PC-3 (cell line): ENCODE measurements around the gene PNN. TPM values are rescaled to one million over a fixed set of nuclear protein-coding genes. Genes with fewer than 3 reads are reported as not detected.

ENCODE experiments used
- ATAC-seq: fragments of 200-7000 bp; cut with Tn5 transposase; 2 replicates; pipeline ENCODE4 v1.9.1; 2020; ENCODE audit warnings: mild to moderate bottlenecking, moderate library complexity
- BruUV-seq: library from RNA; stranded (reverse); fragments of 400-500 nt; replicated peaks from 2 replicates; lab custom pipeline; 2021; lab: Mats Ljungman, UMichigan
- CTCF ChIA-PET: fragments of 300-600 bp; sonication (Branson Sonifier 250); formaldehyde crosslinking; loops from one replicate; lab custom pipeline; 2022; ENCODE audit warnings: antibody characterized with exemption; lab: Charles Lee
- POLR2A ChIA-PET: fragments of 300-600 bp; sonication (Branson Sonifier 250); formaldehyde crosslinking; loops from one replicate; lab custom pipeline; 2022; ENCODE audit warnings: antibody characterized with exemption; ENCODE audit not compliant: unreplicated experiment; lab: Charles Lee
- DNase-seq: peaks from one replicate; pipeline ENCODE4 v3.0.0-alpha.2; 2015
- H2AFZ ChIP-seq: fragments of 300-600 bp; sonication (generic); 2 replicates; pipeline ENCODE4 v1.6.0; 2016; ENCODE audit warnings: antibody characterized with exemption, low read length
- H3F3A ChIP-seq: fragments of 300-600 bp; sonication (generic); one replicate; pipeline ENCODE4 v1.6.0; 2017; ENCODE audit warnings: antibody characterized with exemption, low read length, control low read depth, mild to moderate bottlenecking; ENCODE audit not compliant: unreplicated experiment
- H3K27ac ChIP-seq: fragments of 300-600 bp; sonication (generic); 2 replicates; pipeline ENCODE4 v1.5.1; 2016; ENCODE audit warnings: mild to moderate bottlenecking, low read length
- H3K27me3 ChIP-seq: fragments of 300-600 bp; sonication (generic); 2 replicates; pipeline ENCODE4 v1.6.1; 2016; ENCODE audit warnings: low read length, mixed read lengths
- H3K36me3 ChIP-seq: fragments of 300-600 bp; sonication (generic); 2 replicates; pipeline ENCODE4 v1.6.1; 2016; ENCODE audit warnings: low read depth, mixed run types, low read length, mixed read lengths
- H3K4me1 ChIP-seq: fragments of 300-600 bp; sonication (generic); 2 replicates; pipeline ENCODE4 v1.5.1; 2016; ENCODE audit warnings: low read length; ENCODE audit not compliant: insufficient read depth
- H3K4me2 ChIP-seq: fragments of 300-600 bp; sonication (generic); 2 replicates; pipeline ENCODE4 v1.6.0; 2016; ENCODE audit warnings: low read length
- H3K4me3 ChIP-seq: fragments of 300-600 bp; sonication (generic); 2 replicates; pipeline ENCODE4 v1.5.1; 2016; ENCODE audit warnings: mild to moderate bottlenecking, low read length, mixed read lengths
- H3K79me2 ChIP-seq: fragments of 300-600 bp; sonication (generic); 2 replicates; pipeline ENCODE4 v1.6.1; 2017; ENCODE audit warnings: low read length, mixed read lengths
- H3K9ac ChIP-seq: fragments of 300-600 bp; sonication (generic); 2 replicates; pipeline ENCODE4 v1.6.0; 2016; ENCODE audit warnings: mild to moderate bottlenecking, low read length
- H3K9me2 ChIP-seq: fragments of 300-600 bp; sonication (generic); replicated peaks from 2 replicates; pipeline ENCODE4 v1.6.1; 2016; ENCODE audit warnings: mixed run types, low read length, mixed read lengths
- H3K9me3 ChIP-seq: fragments of 300-600 bp; sonication (generic); 2 replicates; pipeline ENCODE4 v1.6.1; 2016; ENCODE audit warnings: low read length, mixed read lengths
- H4K20me1 ChIP-seq: fragments of 300-600 bp; sonication (generic); 2 replicates; pipeline ENCODE4 v1.6.1; 2016; ENCODE audit warnings: low read length, mixed read lengths
- CTCF ChIP-seq: fragments of 300-600 bp; sonication (generic); conservative IDR thresholded peaks from 2 replicates; pipeline ENCODE4 v1.5.1; 2017; ENCODE audit warnings: antibody characterized with exemption, low read depth, mild to moderate bottlenecking, low read length
- EZH2 ChIP-seq: fragments of 300-600 bp; sonication (generic); IDR thresholded peaks from one replicate; pipeline ENCODE4 v1.6.1; 2017; ENCODE audit warnings: antibody characterized with exemption, mild to moderate bottlenecking, low read length; ENCODE audit not compliant: unreplicated experiment
- EZH2phosphoT487 ChIP-seq: fragments of 300-600 bp; sonication (generic); IDR thresholded peaks from 2 replicates; pipeline ENCODE4 v1.6.1; 2018; ENCODE audit warnings: mild to moderate bottlenecking, antibody characterized with exemption, low read length, borderline replicate concordance
- intact Hi-C: fragments of 100-400 bp; cut with micrococcal nuclease; formaldehyde crosslinking; loops from 2 replicates; pipeline ENCODE4 v1.9.0; 2023
- total RNA-seq: library from RNA; depleted of rRNA; stranded (reverse); fragments of >200 nt; gene quantifications from 2 replicates; pipeline ENCODE4 v1.2.3, GENCODE V29; 2014

The PNN gene
- total RNA-seq, 1 experiment from 2014 or later: 36.7 TPM

DNA sequence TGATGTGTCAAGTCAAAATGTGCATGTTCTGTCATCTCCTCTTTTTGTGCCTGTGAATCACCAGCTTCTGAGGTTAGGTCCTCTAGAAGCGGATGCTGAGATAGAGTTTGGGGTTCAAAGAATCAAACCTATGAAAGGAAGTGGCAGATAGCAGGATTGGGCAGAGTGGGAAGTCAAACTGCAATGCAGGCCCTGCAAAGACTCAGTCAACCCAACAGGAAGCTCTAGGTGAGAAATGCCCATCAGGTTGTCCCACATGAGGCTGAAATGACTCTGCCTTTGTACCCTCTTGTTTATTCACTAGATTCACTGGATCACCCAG, 54.1 kb downstream of the PNN start:
- intact Hi-C loops: no loop called here
- no peak for ATAC-seq
- CTCF ChIA-PET: no interaction called here

DNA sequence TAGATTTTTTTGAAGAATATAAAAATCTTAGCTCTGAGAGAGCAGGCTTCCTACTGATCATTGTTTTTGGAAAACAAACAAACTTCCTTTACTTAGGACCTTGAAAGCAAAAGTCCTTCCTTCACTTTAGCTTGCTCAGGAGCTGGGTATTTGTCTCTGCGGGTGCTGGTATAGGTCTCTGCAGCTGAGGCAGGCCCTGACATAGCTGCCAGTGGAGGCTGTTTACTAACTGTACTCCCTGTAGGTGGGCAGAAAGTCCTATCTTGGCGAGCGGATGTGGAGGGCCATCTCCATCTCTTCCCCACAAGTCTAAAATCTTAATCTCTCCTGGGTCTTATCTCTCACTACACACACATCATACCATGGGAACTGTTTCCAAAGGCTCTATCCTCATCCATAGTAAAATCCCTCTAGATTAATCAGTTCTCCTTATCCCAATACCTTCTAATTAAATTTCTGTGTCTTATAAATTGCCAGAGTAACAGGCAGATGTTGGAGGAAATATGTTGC, 54.6 kb downstream of the PNN start:
- H2AFZ ChIP-seq: no peak overlapping the region
- ChIA-PET CTCF (no interaction called here), POLR2A (no interaction called here)
- no peaks in the 10 kb centered on the region for H3K27me3 ChIP-seq
- no peaks in the 10 kb centered on the region for H3K36me3 ChIP-seq
- ATAC-seq (no peak), DNase-seq (no peak)
- no peak overlapping the region for H3K4me2 ChIP-seq
- H3K27ac ChIP-seq: no peak overlapping the region
- BruUV-seq: no TSS peak
- no peaks in the 10 kb centered on the region for H3K4me1 ChIP-seq
- no peaks in the 10 kb centered on the region for H3F3A ChIP-seq
- no peaks in the 10 kb centered on the region for H3K9me3 ChIP-seq
- H3K9ac ChIP-seq: no peak overlapping the region
- no peaks in the 10 kb centered on the region for H4K20me1 ChIP-seq
- H3K9me2 ChIP-seq: no peaks in the 10 kb centered on the region
- TF ChIP-seq EZH2 (no peak), EZH2phosphoT487 (no peak), CTCF (no peak)
- intact Hi-C loops: loop anchor here (2.0 to 5.0 kb wide), 2 partner anchors 122 to 197 kb away; no protein-coding TSS in a partner anchor
- H3K79me2 ChIP-seq: no peaks in the 10 kb centered on the region
- H3K4me3 ChIP-seq: no peak overlapping the region

More for the DNA sequence above, 54.1 kb downstream of the PNN start:
- H3K27ac ChIP-seq: no peak overlapping the region
- no peak overlapping the region for H3K4me2 ChIP-seq
- no peak overlapping the region for H3K4me3 ChIP-seq
- TF ChIP-seq CTCF (no peak), EZH2phosphoT487 (no peak), EZH2 (no peak)
- no peaks in the 10 kb centered on the region for H3K36me3 ChIP-seq
- no peaks in the 10 kb centered on the region for H3K27me3 ChIP-seq
- H2AFZ ChIP-seq: no peak overlapping the region
- no peaks in the 10 kb centered on the region for H4K20me1 ChIP-seq
- no peaks in the 10 kb centered on the region for H3K9me2 ChIP-seq
- no peak for DNase-seq
- no peaks in the 10 kb centered on the region for H3F3A ChIP-seq
- no peaks in the 10 kb centered on the region for H3K79me2 ChIP-seq
- H3K9me3 ChIP-seq: no peaks in the 10 kb centered on the region
- no TSS peak for BruUV-seq
- H3K4me1 ChIP-seq: no peaks in the 10 kb centered on the region
- POLR2A ChIA-PET: no interaction called here
- no peak overlapping the region for H3K9ac ChIP-seq

GRCh38 chr14:39230416-39231035, 55.5 kb downstream of the PNN start:
- no peak overlapping the region for H3K9ac ChIP-seq
- ChIA-PET CTCF (no interaction called here), POLR2A (interaction anchor here (0.6 kb wide), 1 partner anchor 86 kb away, joined by 8 read pairs; no protein-coding TSS in a partner anchor)
- no TSS peak for BruUV-seq
- H3K9me2 ChIP-seq: no peaks in the 10 kb centered on the region
- H2AFZ ChIP-seq: no peak overlapping the region
- H3K9me3 ChIP-seq: no peaks in the 10 kb centered on the region
- DNase-seq (no peak), ATAC-seq (no peak)
- no peaks in the 10 kb centered on the region for H3K4me1 ChIP-seq
- TF ChIP-seq EZH2 (no peak), EZH2phosphoT487 (no peak), CTCF (no peak)
- H3K4me3 ChIP-seq: no peak overlapping the region
- H3K36me3 ChIP-seq: no peaks in the 10 kb centered on the region
- no peaks in the 10 kb centered on the region for H3K79me2 ChIP-seq
- H4K20me1 ChIP-seq: no peaks in the 10 kb centered on the region
- H3K4me2 ChIP-seq: no peak overlapping the region
- H3K27me3 ChIP-seq: no peaks in the 10 kb centered on the region
- H3F3A ChIP-seq: no peaks in the 10 kb centered on the region
- intact Hi-C loops: loop anchor here (1.0 to 5.0 kb wide), 3 partner anchors 123 to 196 kb away; no protein-coding TSS in a partner anchor
- H3K27ac ChIP-seq: no peak overlapping the region
